ENCODE results near the gene SCUBE3.

The SCUBE3 gene

DNA sequence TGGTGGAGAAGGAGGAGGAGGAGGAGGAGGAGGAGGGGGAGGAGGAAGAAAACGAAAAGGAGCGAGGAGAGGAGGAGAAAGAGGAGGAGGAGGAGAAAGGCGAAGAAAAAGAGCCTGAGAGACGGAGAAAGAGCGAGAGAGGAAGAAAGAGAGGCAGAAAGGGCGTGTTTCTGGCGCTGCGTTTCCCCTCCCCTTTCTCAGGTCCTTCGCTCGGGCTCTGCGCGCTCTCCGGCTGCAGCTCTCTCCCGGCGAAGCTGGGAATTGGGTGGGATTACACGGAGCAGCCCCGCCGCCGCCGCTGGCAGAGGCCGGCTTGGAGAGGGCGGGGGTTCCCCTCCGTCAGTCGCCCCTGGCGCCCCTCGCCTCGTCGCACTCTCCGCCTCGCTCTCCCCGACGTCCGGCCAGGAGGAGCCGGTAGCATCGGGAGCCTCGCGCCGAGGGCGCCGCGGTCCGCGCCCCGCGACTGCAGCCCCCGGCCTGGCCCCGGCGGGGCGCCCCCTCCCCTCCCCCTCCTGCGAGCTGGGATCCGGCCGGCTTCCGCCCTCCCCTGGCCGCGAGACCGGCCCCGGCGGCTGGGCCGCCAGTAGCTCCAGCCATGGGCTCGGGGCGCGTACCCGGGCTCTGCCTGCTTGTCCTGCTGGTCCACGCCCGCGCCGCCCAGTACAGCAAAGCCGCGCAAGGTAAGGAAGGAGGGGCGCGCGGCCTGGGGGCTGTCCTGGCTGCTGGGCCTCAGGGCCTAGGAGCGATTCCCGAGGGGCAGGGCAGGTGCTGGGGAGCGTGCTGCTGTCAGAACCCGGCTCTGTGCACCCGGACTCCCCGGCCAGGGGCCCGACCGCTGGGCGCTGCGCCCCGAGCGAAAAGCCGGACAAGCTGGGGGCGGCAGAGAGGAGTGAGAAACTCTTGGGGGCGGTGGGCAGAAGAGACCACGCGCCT lies at the start of gene SCUBE3:
SCUBE3 (plus strand) TSS at position 133 of the 933 bp plus-strand sequence; CDS start at position 596, 463 bp downstream.
- TF ChIP-seq, protein P1, sequence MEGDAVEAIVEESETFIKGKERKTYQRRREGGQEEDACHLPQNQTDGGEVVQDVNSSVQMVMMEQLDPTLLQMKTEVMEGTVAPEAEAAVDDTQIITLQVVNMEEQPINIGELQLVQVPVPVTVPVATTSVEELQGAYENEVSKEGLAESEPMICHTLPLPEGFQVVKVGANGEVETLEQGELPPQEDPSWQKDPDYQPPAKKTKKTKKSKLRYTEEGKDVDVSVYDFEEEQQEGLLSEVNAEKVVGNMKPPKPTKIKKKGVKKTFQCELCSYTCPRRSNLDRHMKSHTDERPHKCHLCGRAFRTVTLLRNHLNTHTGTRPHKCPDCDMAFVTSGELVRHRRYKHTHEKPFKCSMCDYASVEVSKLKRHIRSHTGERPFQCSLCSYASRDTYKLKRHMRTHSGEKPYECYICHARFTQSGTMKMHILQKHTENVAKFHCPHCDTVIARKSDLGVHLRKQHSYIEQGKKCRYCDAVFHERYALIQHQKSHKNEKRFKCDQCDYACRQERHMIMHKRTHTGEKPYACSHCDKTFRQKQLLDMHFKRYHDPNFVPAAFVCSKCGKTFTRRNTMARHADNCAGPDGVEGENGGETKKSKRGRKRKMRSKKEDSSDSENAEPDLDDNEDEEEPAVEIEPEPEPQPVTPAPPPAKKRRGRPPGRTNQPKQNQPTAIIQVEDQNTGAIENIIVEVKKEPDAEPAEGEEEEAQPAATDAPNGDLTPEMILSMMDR (conservative IDR thresholded peaks at IDR 0.05; ENCODE audit: low read depth, low read length): no peak
- H3K4me3 ChIP-seq (ENCODE audit: low read length): peak within 1 kb of the TSS; percentile 51
- DNase-seq (ENCODE audit: low read depth): no peak

DNA sequence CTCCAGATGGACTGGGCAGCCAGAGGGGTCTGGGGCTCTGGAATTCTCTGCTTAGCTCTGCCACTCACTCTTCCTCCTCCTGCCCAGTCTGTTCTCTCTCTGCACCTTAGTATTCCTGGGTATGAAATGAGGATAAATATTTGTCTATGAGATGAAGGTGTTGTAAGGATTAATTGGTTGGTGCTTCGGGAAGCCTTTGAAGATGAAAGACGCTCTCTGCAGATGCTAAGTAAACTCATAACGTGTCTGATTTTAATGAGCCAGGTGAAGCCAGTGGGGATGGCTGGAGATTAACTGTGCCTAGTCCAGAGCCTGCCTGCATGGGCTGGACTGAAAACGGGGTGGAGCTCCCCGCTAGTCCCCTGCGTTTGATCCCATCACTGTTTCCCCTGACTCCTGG lies 49.5 kb upstream of the SCUBE3 start:
- H3K4me3 ChIP-seq (ENCODE audit: low read length): no peak overlapping the region
- no peak for DNase-seq (ENCODE audit: low read depth)
- TF ChIP-seq, protein P1 (conservative IDR thresholded peaks at IDR 0.05; ENCODE audit: low read depth, low read length): no peak

DNA sequence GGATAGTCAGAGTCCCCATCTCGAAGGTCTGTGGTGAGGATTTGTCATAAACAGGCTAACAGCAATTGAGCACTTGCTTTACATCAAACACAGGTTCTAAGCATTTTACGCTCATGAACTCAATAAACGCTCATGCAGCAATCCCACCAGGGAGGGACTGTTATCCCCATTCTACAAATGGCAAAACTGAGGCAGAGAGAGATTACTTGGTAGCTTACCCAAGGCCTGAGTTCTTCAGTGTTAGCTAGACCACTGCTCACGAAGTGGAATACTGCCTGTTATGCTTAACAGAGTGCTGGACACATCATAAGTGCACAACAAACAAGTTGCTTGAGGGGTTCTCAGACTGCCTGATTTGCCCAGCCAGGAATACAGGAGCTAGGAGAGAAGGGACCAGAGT lies 48.9 kb upstream of the SCUBE3 start:
- H3K4me3 ChIP-seq (ENCODE audit: low read length): no peak overlapping the region
- no peak for DNase-seq (ENCODE audit: low read depth)
- TF ChIP-seq, protein P1 (conservative IDR thresholded peaks at IDR 0.05; ENCODE audit: low read depth, low read length): no peak

DNA sequence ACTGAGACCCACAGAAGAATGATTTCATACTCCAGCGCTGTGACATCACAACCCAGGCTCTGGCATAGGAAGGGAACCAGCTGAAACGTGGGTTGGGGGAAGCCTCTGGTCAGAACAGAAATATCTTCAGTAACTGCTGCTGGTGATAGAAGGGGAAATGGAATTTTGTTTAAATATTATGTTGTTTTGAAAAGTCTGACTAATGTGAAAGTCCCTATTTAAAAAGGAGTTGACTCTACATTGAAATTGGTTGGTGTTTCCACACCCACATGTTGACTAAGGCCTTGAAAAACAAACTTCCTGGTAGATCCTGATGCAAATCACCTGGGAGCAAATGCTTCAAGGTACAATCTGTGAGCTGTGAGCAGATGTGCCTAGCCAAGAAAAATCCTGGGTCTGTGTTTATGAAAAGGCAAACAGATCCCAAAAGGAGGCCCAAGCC lies 48.1 kb upstream of the SCUBE3 start:
- H3K4me3 ChIP-seq (ENCODE audit: low read length): no peak overlapping the region
- TF ChIP-seq, protein P1 (conservative IDR thresholded peaks at IDR 0.05; ENCODE audit: low read depth, low read length): no peak

DNA sequence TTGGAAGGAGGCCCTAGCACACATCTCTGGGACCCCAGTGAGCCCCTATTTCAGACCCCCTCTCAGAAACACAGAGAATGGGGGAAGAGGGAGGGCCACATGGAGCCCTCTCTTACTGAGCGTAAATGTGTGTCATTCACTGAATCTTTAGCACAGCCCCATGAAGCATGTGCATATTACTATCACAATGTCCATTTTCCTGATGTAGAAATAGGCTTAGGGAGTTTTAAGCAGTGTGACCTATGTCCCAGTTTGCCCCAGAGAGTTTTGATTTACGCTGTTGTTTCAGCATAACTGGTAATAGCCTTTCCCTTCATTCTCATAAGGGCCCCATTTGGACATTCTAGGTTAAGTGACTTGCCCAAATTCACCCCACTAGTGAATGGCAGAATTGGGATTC lies 47.6 kb upstream of the SCUBE3 start:
- DNase-seq (ENCODE audit: low read depth): no peak
- TF ChIP-seq, protein P1 (conservative IDR thresholded peaks at IDR 0.05; ENCODE audit: low read depth, low read length): no peak

More for the DNA sequence above, 48.1 kb upstream of the SCUBE3 start:
- DNase-seq (ENCODE audit: low read depth): no peak

DNA sequence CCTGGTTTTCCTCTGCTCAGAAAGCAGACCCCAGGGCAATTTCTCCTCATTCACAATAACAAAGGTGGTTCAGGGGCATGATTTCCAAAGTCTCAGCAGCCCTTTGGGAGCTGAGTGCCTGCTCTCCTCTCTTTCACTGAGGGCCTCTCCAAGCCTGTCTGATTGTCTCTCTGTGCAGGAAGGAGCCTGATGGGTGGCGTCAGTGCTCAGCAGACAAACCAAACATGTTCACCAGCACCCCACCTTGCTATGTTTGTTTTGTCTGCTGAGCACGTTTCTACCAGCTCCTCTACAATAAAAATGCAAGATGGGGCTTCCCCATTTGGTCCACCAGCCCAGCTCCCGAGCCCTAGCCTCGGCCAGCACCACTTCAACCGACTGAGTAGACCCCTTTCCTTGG lies 47.2 kb upstream of the SCUBE3 start:
- DNase-seq (ENCODE audit: low read depth): no peak
- no peak overlapping the region for H3K4me3 ChIP-seq (ENCODE audit: low read length)
- TF ChIP-seq, protein P1 (conservative IDR thresholded peaks at IDR 0.05; ENCODE audit: low read depth, low read length): no peak

More for the DNA sequence above, 47.6 kb upstream of the SCUBE3 start:
- no peak overlapping the region for H3K4me3 ChIP-seq (ENCODE audit: low read length)

DNA sequence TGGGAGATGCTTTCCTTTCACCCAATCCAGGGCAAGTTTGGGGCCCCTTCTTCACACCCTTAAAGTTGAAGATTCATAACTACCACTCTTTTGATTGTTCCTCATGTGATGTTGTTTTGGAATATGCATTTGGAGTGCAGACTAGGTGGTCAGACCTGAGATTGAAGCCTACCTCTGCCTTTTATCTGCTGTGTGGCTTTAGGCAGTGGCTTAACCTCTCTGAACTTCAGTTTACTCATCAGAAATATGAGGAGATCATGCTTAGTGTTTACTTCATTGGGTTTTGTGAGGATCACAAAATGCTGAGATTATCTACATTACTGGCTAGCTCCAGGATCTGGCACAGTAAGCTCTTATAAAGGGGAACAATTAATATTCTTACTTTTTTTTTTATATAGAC lies 46.3 kb upstream of the SCUBE3 start:
- DNase-seq (ENCODE audit: low read depth): no peak
- H3K4me3 ChIP-seq (ENCODE audit: low read length): no peak overlapping the region
- TF ChIP-seq, protein P1 (conservative IDR thresholded peaks at IDR 0.05; ENCODE audit: low read depth, low read length): no peak
